ENCODE results near the gene LRRC2. TPM values are rescaled to one million over a fixed set of nuclear protein-coding genes. Genes with fewer than 3 reads are reported as not detected.
"Not testable (repeated sequence)": the region's sequence is repeated elsewhere in the genome, so short reads cannot be mapped to it uniquely, and the experiment has no call there.

The LRRC2 gene
- polyA plus RNA-seq, 1 donor from 2014 or later = 0.06 TPM

DNA sequence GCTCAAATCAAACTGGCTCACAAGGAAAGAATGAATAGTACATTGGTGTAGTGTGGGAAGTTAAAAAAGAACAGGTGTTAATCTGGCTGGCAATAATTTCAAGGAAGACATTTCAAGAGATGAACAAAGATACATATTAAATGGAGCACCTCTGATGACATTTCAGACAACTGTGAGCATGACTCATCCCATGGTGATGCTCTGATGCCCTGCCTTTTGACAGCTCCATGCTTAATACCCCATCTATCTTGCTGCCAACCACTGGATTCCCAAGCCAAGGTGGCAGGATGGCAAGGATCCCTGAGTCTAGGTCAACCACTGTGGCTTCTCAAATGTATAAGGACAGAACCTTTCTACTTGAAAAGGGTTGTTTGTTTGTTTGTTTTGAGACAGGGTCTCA lies 29.3 kb downstream of the LRRC2 start:
- peak overlapping the region in 1 of 3 donors; percentile 36 for H3K27ac Mint-ChIP-seq
- peaks cover 0 to 1% (median 0%) of the 10 kb centered on the region in 3 donors for H3K9me3 Mint-ChIP-seq
- peaks cover 27 to 41% (median 38%) of the 10 kb centered on the region in 3 donors for H3K4me1 Mint-ChIP-seq
- H3K4me3 Mint-ChIP-seq = peak overlapping the region in 1 of 4 donors; percentile 34
- peaks cover 15% of the 10 kb centered on the region for H3K27me3 Mint-ChIP-seq
- H3K36me3 Mint-ChIP-seq = no peaks in the 10 kb centered on the region

DNA sequence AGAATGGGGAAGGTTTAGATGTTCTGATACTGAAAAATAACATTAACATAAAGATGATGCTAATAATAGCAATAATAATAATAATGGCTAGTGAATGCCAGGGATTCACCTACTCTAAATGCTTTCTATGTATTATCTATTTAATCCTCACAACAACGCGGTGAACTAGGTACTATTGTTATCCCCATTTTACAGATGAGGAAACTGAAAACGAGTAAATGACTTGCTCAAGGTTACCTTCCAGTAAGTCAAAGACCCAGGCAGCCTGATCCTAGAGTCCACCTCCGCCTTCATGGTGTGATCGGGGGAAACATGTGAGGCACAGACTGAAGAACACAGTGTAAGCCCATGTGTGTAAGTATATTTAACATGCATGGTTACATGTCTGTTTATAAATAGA lies 30.4 kb downstream of the LRRC2 start:
- Mint-ChIP-seq H3K4me3 (no peak overlapping the region), H3K27ac (peak overlapping the region in 1 of 3 donors; percentile 36), H3K4me1 (peaks cover 26 to 37% (median 37%) of the 10 kb centered on the region in 3 donors), H3K36me3 (no peaks in the 10 kb centered on the region), H3K27me3 (peaks cover 16% of the 10 kb centered on the region), H3K9me3 (peaks cover 0 to 1% (median 0%) of the 10 kb centered on the region in 3 donors)

GRCh38 chr3:46533091-46533490 lies 33.0 kb downstream of the LRRC2 start:
- Mint-ChIP-seq H3K9me3 (peaks cover 0 to 1% (median 0%) of the 10 kb centered on the region in 3 donors), H3K4me3 (no peak overlapping the region), H3K36me3 (peaks cover 4% of the 10 kb centered on the region), H3K27ac (no peak overlapping the region), H3K27me3 (peaks cover 11% of the 10 kb centered on the region), H3K4me1 (peaks cover 14 to 24% (median 19%) of the 10 kb centered on the region in 3 donors)

DNA sequence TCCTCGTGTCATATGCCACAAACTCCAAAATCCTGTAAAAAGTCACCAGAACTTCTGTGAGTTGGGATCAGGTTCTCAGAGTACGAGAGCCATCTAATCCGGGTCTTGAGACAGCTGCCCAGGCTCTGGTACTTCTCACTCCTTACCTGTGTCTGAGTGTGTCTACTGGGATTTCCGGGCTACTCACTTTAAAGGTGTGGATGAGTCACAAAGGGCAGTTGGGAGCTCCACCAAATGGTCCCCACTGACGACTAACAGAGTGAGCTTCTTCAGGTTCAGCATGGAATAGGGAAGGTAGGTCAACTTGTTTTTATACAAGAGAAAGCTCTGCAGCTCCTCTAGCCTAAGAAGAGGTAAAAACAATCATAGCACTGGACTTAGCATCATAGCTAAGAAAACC lies 38.9 kb downstream of the LRRC2 start:
- H3K4me1 Mint-ChIP-seq = peaks cover 0 to 8% (median 0%) of the 10 kb centered on the region in 3 donors
- no peak overlapping the region for H3K4me3 Mint-ChIP-seq
- no peaks in the 10 kb centered on the region for H3K9me3 Mint-ChIP-seq
- H3K27me3 Mint-ChIP-seq = peaks cover 2% of the 10 kb centered on the region
- H3K27ac Mint-ChIP-seq = no peak overlapping the region
- H3K36me3 Mint-ChIP-seq = peaks cover 4% of the 10 kb centered on the region

DNA sequence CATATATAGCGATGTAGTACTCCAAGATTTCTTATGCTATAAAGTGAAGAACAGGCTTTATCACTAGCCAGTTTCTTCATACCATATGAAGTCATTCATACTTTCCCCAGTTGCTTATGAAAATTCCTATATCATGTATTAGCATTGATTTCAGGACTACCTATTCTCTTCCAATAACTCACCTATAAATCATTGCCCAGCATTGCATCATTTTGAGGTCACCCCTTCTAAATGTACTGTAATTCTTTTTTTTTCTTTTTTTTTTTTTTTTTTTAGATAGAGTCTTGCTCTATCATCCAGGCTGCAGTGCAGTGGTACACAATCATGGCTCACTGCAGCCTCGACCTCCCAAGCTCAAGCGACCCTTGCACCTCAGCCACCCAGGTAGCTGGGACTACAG lies 41.3 kb downstream of the LRRC2 start:
- H3K4me3 Mint-ChIP-seq = no peak overlapping the region
- peaks cover 4% of the 10 kb centered on the region for H3K36me3 Mint-ChIP-seq
- no peak overlapping the region for H3K27ac Mint-ChIP-seq
- no peaks in the 10 kb centered on the region for H3K9me3 Mint-ChIP-seq
- H3K27me3 Mint-ChIP-seq = no peaks in the 10 kb centered on the region
- peaks cover 0 to 4% (median 0%) of the 10 kb centered on the region in 3 donors for H3K4me1 Mint-ChIP-seq

- no peak overlapping the region for H3K27ac Mint-ChIP-seq
- no peaks in the 10 kb centered on the region for H3K9me3 Mint-ChIP-seq
- H3K4me3 Mint-ChIP-seq = no peak overlapping the region
- H3K36me3 Mint-ChIP-seq = peaks cover 4% of the 10 kb centered on the region
- no peaks in the 10 kb centered on the region for H3K27me3 Mint-ChIP-seq
- peaks cover 0 to 4% (median 0%) of the 10 kb centered on the region in 3 donors for H3K4me1 Mint-ChIP-seq
Observed at GRCh38 chr3:46524008-46524407, 42.1 kb downstream of the LRRC2 start.

- H3K4me1 Mint-ChIP-seq = peaks cover 0 to 4% (median 0%) of the 10 kb centered on the region in 3 donors
- peaks cover 4% of the 10 kb centered on the region for H3K36me3 Mint-ChIP-seq
- no peaks in the 10 kb centered on the region for H3K9me3 Mint-ChIP-seq
- no peak overlapping the region for H3K27ac Mint-ChIP-seq
- no peak overlapping the region for H3K4me3 Mint-ChIP-seq
- H3K27me3 Mint-ChIP-seq = no peaks in the 10 kb centered on the region
Observed at GRCh38 chr3:46523556-46523955, 42.5 kb downstream of the LRRC2 start.

DNA sequence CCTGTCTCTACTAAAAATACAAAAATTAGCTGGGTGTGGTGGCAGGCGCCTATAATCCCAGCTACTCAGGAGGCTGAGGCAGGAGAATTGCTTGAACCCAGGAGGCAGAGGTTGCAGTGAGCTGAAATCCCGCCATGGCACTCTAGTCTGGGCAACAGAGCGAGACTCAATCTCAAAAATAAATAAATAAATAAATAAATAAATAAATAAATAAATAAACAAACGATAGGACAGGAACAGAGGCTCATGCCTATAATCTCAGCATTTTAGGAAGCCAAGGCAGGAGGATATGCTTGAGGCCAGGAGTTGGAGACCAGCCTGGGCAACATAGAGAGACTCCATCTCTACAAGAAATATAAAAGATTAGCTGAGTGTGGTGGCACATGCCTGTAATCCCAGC lies 43.9 kb downstream of the LRRC2 start:
- H3K27ac Mint-ChIP-seq, H3K27me3 Mint-ChIP-seq: not testable (repeated sequence)

GRCh38 chr3:46521096-46521495 lies 45.0 kb downstream of the LRRC2 start:
- no peaks in the 10 kb centered on the region for H3K9me3 Mint-ChIP-seq
- H3K27me3 Mint-ChIP-seq = no peaks in the 10 kb centered on the region
- H3K4me1 Mint-ChIP-seq = peaks cover 0 to 4% (median 0%) of the 10 kb centered on the region in 3 donors
- no peak overlapping the region for H3K4me3 Mint-ChIP-seq
- H3K27ac Mint-ChIP-seq = peak overlapping the region in 1 of 3 donors; percentile 61
- peaks cover 1% of the 10 kb centered on the region for H3K36me3 Mint-ChIP-seq

More for the DNA sequence above, 43.9 kb downstream of the LRRC2 start:
- H3K9me3 Mint-ChIP-seq, H3K4me3 Mint-ChIP-seq, H3K36me3 Mint-ChIP-seq, H3K4me1 Mint-ChIP-seq: not testable (repeated sequence)

GRCh38 chr3:46520531-46520930 lies 45.6 kb downstream of the LRRC2 start:
- Mint-ChIP-seq H3K4me3 (no peak overlapping the region), H3K4me1 (peaks cover 0 to 4% (median 0%) of the 10 kb centered on the region in 3 donors), H3K27me3 (no peaks in the 10 kb centered on the region), H3K27ac (no peak overlapping the region), H3K9me3 (no peaks in the 10 kb centered on the region), H3K36me3 (peaks cover 1% of the 10 kb centered on the region)

DNA sequence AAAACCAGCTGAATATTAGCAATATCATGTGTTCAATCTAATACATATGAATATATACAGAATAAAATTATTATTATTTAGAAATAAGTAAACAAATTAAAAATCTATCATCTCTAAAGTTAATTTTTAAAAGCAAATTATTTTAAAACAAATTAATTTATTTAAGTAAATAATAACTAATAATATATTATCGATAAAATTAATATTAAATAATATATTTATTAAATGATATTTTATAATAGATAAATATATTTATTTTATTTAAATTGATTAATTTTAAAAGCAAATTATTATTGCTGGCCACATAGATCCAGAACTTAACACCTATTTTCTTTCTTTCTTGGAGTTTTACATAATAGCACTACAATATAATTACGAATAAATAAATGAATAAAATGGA lies 46.1 kb downstream of the LRRC2 start:
- H3K9me3 Mint-ChIP-seq = no peaks in the 10 kb centered on the region
- no peaks in the 10 kb centered on the region for H3K27me3 Mint-ChIP-seq
- H3K4me3 Mint-ChIP-seq = no peak overlapping the region
- no peak overlapping the region for H3K27ac Mint-ChIP-seq
- H3K36me3 Mint-ChIP-seq = peaks cover 1% of the 10 kb centered on the region
- peaks cover 0 to 2% (median 0%) of the 10 kb centered on the region in 3 donors for H3K4me1 Mint-ChIP-seq

- no peak overlapping the region for H3K4me3 Mint-ChIP-seq
Observed at GRCh38 chr3:46517784-46518181, 48.3 kb downstream of the LRRC2 start.

DNA sequence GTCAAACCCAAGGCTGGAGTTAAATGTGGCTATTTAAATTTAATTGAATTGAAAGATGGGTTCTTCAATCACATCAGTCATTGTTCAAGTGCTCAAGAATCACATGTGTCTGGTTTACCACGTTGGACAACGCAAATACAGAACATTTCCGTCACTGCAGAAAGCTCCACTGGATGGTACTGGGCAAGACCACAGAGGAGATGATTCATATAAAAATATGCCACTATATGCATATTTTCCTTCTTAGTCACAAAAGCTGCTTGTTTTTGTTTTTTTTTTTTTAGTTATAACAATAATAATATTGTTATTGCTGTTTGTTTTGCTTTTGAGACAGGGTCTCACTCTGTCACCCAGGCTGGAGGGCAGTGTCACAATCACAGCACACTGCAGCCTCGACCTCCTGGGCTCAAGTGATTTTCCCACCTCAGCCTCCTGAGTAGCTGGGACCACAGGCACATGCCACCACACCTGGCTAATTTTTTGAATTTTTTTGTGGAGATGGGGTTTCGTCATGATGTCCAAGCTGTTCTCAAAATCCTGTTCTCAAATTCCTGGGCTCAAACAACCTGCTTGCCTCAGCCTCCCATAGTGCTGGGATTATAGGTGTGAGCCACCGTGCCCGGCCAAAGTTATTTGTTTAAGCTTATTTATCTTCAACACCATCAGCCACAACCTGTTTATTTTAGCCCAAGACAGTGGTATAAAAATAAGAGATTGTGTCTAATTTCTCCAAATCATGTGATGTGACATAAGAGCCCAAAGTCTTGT lies 48.9 kb downstream of the LRRC2 start:
- Mint-ChIP-seq H3K27ac (no peak overlapping the region), H3K27me3 (peaks cover 3% of the 10 kb centered on the region), H3K4me1 (no peaks in the 10 kb centered on the region), H3K4me3 (peak overlapping the region in 1 of 4 donors; percentile 28), H3K36me3 (peaks cover 1% of the 10 kb centered on the region), H3K9me3 (no peaks in the 10 kb centered on the region)

More at GRCh38 chr3:46517784-46518181, 48.3 kb downstream of the LRRC2 start:
- H3K36me3 Mint-ChIP-seq = peaks cover 1% of the 10 kb centered on the region
- H3K27me3 Mint-ChIP-seq = no peaks in the 10 kb centered on the region
- no peaks in the 10 kb centered on the region for H3K9me3 Mint-ChIP-seq
- no peaks in the 10 kb centered on the region for H3K4me1 Mint-ChIP-seq
- H3K27ac Mint-ChIP-seq = no peak overlapping the region

DNA sequence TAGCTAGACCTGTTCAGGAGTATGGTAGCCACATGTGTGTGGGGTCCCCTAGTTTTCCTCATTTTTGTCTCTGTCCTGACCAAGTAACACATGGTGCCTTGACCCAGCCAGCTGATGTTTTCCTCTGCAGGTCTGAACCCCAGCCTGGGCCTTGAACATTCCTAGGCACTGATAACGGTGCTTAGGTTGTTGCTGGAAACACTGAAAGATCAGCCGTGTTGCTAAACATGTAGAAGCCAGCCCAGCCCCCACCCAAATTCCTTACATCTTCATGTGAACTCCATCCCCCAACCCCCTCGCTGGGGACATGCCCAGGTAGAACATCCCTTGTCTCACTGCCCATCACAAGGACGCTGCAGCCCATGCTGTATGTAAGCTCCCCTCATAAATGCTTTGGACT lies 49.6 kb downstream of the LRRC2 start:
- H3K4me1 Mint-ChIP-seq = no peaks in the 10 kb centered on the region
- no peak overlapping the region for H3K4me3 Mint-ChIP-seq
- H3K36me3 Mint-ChIP-seq = peaks cover 1% of the 10 kb centered on the region
- H3K27ac Mint-ChIP-seq = no peak overlapping the region
- peaks cover 3% of the 10 kb centered on the region for H3K27me3 Mint-ChIP-seq
- no peaks in the 10 kb centered on the region for H3K9me3 Mint-ChIP-seq

GRCh38 chr3:46512191-46512749 lies 53.8 kb downstream of the LRRC2 start:
- Mint-ChIP-seq H3K36me3 (peaks cover 1% of the 10 kb centered on the region), H3K4me1 (no peaks in the 10 kb centered on the region), H3K9me3 (no peaks in the 10 kb centered on the region), H3K4me3 (no peak overlapping the region), H3K27ac (no peak overlapping the region), H3K27me3 (peaks cover 3% of the 10 kb centered on the region)

All from IgD-negative memory B cell (primary cell).